ENCODE measurements around the gene TEK. TPM values are rescaled to one million over a fixed set of nuclear protein-coding genes. Genes with fewer than 3 reads are reported as not detected.

The TEK gene
- total and polyA plus RNA-seq, 2 experiments from 2014 or later: 2.0 to 5.6 TPM

DNA sequence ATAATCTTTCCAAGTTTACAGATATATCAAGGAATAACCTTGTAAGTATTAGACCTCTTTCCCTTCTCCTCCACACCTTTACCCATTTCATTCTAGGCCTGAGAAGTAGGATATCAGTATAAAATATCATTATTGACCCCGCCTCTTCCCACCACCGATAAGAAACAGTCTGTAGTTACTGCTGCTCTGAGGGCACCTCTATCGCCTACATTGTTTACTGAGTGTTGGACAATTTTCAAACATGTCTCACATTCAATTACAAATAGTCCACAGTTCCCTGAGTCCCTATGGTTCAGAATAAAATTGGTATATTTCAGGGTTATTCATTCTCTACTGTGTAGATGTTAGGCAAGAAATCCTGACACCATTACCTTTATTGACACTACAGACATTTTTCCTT is 73.4 kb downstream of the TEK start:
- H3K4me3 ChIP-seq: no peak overlapping the region
- H3K79me2 ChIP-seq: no peaks in the 10 kb centered on the region
- H3K36me3 ChIP-seq (replicated peaks; ENCODE audit: insufficient read depth, low read depth): no peaks in the 10 kb centered on the region
- no peak for DNase-seq (ENCODE audit: low spot score)
- H3K4me2 ChIP-seq: no peak overlapping the region
- no peaks in the 10 kb centered on the region for H3K27me3 ChIP-seq
- no peaks in the 10 kb centered on the region for H3K4me1 ChIP-seq (ENCODE audit: insufficient read depth)
- TF ChIP-seq EZH2 (IDR thresholded peaks at IDR 0.05; ENCODE audit: borderline replicate concordance) (no peak), EZH2phosphoT487 (IDR thresholded peaks at IDR 0.05; ENCODE audit: low read depth, severe bottlenecking, unreplicated experiment) (no peak)
- TF ChIP-seq, protein P1, sequence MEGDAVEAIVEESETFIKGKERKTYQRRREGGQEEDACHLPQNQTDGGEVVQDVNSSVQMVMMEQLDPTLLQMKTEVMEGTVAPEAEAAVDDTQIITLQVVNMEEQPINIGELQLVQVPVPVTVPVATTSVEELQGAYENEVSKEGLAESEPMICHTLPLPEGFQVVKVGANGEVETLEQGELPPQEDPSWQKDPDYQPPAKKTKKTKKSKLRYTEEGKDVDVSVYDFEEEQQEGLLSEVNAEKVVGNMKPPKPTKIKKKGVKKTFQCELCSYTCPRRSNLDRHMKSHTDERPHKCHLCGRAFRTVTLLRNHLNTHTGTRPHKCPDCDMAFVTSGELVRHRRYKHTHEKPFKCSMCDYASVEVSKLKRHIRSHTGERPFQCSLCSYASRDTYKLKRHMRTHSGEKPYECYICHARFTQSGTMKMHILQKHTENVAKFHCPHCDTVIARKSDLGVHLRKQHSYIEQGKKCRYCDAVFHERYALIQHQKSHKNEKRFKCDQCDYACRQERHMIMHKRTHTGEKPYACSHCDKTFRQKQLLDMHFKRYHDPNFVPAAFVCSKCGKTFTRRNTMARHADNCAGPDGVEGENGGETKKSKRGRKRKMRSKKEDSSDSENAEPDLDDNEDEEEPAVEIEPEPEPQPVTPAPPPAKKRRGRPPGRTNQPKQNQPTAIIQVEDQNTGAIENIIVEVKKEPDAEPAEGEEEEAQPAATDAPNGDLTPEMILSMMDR (IDR thresholded peaks at IDR 0.05; ENCODE audit: poor library complexity): no peak
- no peak overlapping the region for H3K27ac ChIP-seq
- 79% methylated on average over 3 of the region's 3 CpGs for WGBS (ENCODE audit: low lambda C conversion rate, missing lambda C conversion rate)
- no peak overlapping the region for H2AFZ ChIP-seq
- no peaks in the 10 kb centered on the region for H3K9me3 ChIP-seq (ENCODE audit: low read depth)
- H3K9me2 ChIP-seq (replicated peaks; ENCODE audit: insufficient read depth): no peaks in the 10 kb centered on the region
- no peaks in the 10 kb centered on the region for H4K20me1 ChIP-seq (ENCODE audit: insufficient read depth, poor library complexity, severe bottlenecking)

DNA sequence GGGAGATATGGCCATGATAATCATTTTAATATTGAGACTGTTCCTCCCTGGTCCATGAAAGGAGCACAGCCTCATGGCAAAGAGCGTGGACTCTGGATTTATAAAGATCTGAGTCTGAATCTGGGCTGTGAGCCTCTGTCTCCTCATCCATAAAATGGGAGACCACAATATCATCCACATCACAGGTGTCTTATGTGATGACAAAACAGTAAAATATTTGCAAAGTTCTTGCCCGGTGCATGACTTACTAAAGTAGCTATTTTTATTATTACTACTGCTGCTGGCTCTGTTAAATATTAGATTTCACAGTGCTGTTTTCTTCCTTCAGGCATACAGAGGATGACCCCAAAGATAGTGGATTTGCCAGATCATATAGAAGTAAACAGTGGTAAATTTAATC is 74.1 kb downstream of the TEK start:
- Histone ChIP-seq H4K20me1 (ENCODE audit: insufficient read depth, poor library complexity, severe bottlenecking) (no peaks in the 10 kb centered on the region), H3K4me1 (ENCODE audit: insufficient read depth) (no peaks in the 10 kb centered on the region), H3K27me3 (no peaks in the 10 kb centered on the region), H3K4me2 (no peak overlapping the region), H3K9me2 (replicated peaks; ENCODE audit: insufficient read depth) (no peaks in the 10 kb centered on the region), H3K9me3 (ENCODE audit: low read depth) (no peaks in the 10 kb centered on the region), H2AFZ (no peak overlapping the region), H3K79me2 (no peaks in the 10 kb centered on the region), H3K4me3 (no peak overlapping the region), H3K27ac (no peak overlapping the region), H3K36me3 (replicated peaks; ENCODE audit: insufficient read depth, low read depth) (no peaks in the 10 kb centered on the region)
- no peak for DNase-seq (ENCODE audit: low spot score)
- TF ChIP-seq EZH2phosphoT487 (IDR thresholded peaks at IDR 0.05; ENCODE audit: low read depth, severe bottlenecking, unreplicated experiment): no peak
- TF ChIP-seq, protein P1 (IDR thresholded peaks at IDR 0.05; ENCODE audit: poor library complexity): no peak
- TF ChIP-seq EZH2 (IDR thresholded peaks at IDR 0.05; ENCODE audit: borderline replicate concordance): no peak
- WGBS (ENCODE audit: low lambda C conversion rate, missing lambda C conversion rate): 93% methylated on average over 2 of the region's 2 CpGs

DNA sequence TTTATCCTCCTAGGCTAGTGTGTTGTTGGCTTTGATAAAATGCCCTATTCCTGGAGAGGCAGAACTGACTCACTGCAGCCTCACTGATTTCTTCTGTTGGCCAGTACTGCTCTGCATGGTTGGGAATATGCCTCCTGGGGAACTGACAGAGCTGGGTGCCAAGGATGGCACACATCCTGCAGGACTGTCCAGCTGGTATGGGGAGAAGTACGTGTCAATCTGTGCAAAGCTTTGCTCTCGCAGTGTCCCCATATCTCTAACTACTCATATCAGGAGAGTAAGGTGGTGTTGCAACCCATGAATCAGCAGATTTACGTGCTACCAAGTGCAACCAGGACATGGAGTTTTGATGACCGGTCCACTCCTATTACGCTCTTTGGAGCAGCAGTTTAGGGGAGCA is 74.7 kb downstream of the TEK start:
- Histone ChIP-seq H4K20me1 (ENCODE audit: insufficient read depth, poor library complexity, severe bottlenecking) (no peaks in the 10 kb centered on the region), H3K4me3 (no peak overlapping the region), H3K9me3 (ENCODE audit: low read depth) (no peaks in the 10 kb centered on the region), H3K4me1 (ENCODE audit: insufficient read depth) (no peaks in the 10 kb centered on the region), H2AFZ (no peak overlapping the region), H3K27me3 (no peaks in the 10 kb centered on the region), H3K27ac (no peak overlapping the region), H3K9me2 (replicated peaks; ENCODE audit: insufficient read depth) (no peaks in the 10 kb centered on the region), H3K4me2 (no peak overlapping the region), H3K79me2 (no peaks in the 10 kb centered on the region), H3K36me3 (replicated peaks; ENCODE audit: insufficient read depth, low read depth) (no peaks in the 10 kb centered on the region)
- peak; percentile 19 for DNase-seq (ENCODE audit: low spot score)
- WGBS (ENCODE audit: low lambda C conversion rate, missing lambda C conversion rate): 74% methylated on average over 5 of the region's 5 CpGs
- TF ChIP-seq EZH2 (IDR thresholded peaks at IDR 0.05; ENCODE audit: borderline replicate concordance) (no peak), EZH2phosphoT487 (IDR thresholded peaks at IDR 0.05; ENCODE audit: low read depth, severe bottlenecking, unreplicated experiment) (no peak)
- TF ChIP-seq, protein P1 (IDR thresholded peaks at IDR 0.05; ENCODE audit: poor library complexity): no peak
